Measurements from ENCODE around the gene RIT2.

- TF ChIP-seq CTCF (IDR thresholded peaks at IDR 0.05; ENCODE audit: low read depth, low read length) (no peak), EZH2phosphoT487 (IDR thresholded peaks at IDR 0.05; ENCODE audit: low read depth) (no peak)
Measured at GRCh38 chr18:42996824-42997223, 118.7 kb downstream of the RIT2 start.

Measured in OCI-LY3 (cell line).